LNCaP clone FGC (cell line): ENCODE data around the gene GHRH.

ENCODE experiments used
- DNase-seq: peaks from one replicate; pipeline ENCODE4 v3.0.0-alpha.2; 2011; ENCODE audit warnings: low read depth
- H3K4me3 ChIP-seq: 2 replicates; pipeline ENCODE4 v1.5.1; 2011; ENCODE audit warnings: mild to moderate bottlenecking, low read depth, low read length, control low read depth
- TF ChIP-seq, protein P1 (sequence below): IDR thresholded peaks from 2 replicates; pipeline ENCODE4 v1.5.1; 2012; ENCODE audit warnings: mild to moderate bottlenecking; ENCODE audit not compliant: control insufficient read depth, insufficient read depth; ENCODE audit errors: extremely low read depth

Gene GHRH, protein sequence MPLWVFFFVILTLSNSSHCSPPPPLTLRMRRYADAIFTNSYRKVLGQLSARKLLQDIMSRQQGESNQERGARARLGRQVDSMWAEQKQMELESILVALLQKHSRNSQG

DNA sequence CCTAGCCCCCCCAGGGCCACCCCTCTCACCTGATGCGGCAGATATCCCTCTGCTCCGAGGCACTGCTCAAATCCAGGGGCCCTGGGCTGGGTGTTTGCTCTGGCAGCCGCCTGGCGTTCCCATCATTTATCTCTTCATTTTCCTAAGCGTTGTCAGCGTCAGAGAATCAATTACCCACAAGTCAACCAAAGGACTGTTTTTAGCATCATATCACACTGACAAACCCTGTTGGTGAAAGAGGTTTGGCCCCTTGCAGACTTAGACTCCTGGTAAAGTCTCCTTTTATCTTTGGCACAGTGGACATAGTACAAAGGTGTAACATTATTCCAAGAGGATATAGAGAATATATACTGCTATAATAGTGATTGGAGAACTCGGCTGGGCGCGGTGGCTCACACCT lies at the start of gene GHRH:
Gene GHRH, minus strand, starts transcription at position 101 of the 400 bp plus-strand sequence. CDS start 4,925 bp downstream, outside the sequence.
- DNase-seq: no peak
- H3K4me3 ChIP-seq: no peak within 1 kb of the TSS
- TF ChIP-seq, protein P1, sequence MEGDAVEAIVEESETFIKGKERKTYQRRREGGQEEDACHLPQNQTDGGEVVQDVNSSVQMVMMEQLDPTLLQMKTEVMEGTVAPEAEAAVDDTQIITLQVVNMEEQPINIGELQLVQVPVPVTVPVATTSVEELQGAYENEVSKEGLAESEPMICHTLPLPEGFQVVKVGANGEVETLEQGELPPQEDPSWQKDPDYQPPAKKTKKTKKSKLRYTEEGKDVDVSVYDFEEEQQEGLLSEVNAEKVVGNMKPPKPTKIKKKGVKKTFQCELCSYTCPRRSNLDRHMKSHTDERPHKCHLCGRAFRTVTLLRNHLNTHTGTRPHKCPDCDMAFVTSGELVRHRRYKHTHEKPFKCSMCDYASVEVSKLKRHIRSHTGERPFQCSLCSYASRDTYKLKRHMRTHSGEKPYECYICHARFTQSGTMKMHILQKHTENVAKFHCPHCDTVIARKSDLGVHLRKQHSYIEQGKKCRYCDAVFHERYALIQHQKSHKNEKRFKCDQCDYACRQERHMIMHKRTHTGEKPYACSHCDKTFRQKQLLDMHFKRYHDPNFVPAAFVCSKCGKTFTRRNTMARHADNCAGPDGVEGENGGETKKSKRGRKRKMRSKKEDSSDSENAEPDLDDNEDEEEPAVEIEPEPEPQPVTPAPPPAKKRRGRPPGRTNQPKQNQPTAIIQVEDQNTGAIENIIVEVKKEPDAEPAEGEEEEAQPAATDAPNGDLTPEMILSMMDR: no peak

DNA sequence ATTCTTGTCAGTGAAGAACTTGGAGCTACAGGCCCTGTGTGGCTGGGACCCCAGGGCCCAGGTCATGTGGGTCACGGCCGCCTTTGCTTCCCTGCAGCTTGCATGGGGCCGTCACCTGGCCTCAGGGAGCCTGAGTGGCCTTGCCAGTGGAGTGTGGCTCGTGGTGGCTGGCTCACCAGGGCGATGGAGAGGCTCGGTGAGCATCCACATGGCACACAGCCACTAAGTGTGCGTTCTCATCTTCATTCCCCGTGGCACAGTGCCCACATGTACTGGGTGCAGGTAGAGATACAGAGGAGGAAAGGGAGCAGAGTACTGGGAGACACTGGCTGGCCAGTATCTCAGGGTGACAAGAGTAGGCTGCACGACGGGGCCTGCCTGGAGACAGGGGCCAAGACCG lies 49.3 kb upstream of the GHRH start:
- H3K4me3 ChIP-seq: no peak overlapping the region
- TF ChIP-seq, protein P1: no peak
- DNase-seq: no peak

DNA sequence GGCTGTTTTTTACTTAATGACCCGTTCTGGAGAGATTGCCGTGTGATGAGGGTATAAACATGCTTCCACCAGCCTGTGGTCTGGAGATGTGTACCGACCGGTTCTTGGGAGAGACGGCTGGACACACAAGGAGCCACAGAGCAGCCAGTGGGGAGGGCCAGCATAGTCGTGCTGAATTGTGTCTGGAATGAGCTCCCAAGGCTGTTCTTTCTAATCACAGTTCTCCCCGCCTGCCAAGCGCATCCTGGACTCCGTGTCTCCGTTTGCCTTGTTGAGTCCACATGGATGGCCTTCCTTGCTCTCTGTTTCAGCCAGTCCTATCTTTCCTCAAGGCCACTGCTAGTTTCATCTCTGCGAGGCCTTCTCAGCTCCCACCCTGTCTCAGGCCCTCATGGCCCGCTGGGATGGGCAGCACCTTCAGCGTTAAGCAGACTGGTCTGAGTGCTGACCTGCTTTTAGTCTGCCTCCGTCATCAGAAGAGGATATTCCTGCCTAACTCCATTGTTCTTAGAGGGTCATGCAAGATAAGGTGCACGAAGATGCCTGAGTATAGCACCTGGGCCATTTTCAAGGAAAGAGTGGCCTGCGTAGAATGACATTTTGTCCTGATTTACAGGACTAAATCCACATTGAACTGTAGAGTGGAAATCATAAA lies 48.4 kb upstream of the GHRH start:
- DNase-seq: peak; percentile 59
- TF ChIP-seq, protein P1: no peak
- no peak overlapping the region for H3K4me3 ChIP-seq

DNA sequence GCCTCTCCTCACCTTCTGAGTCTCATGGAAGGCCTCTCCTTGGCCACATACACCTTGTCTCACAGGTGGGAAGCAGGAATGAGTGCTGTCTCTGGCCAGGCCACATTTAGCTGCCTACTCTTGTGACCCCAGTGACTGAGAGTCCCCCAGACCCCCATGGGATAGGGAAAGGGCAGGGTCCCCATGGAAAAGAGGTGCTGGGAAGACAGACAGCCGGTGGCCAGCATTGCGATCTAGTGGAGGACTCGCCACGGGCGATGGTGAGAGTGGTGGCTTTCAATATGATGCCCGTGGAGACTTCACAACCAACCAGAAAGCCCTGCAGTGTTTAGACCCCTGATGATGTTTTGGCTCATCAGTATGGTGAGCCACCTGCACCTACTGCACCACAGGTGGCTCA lies 47.7 kb upstream of the GHRH start:
- DNase-seq: no peak
- H3K4me3 ChIP-seq: no peak overlapping the region

DNA sequence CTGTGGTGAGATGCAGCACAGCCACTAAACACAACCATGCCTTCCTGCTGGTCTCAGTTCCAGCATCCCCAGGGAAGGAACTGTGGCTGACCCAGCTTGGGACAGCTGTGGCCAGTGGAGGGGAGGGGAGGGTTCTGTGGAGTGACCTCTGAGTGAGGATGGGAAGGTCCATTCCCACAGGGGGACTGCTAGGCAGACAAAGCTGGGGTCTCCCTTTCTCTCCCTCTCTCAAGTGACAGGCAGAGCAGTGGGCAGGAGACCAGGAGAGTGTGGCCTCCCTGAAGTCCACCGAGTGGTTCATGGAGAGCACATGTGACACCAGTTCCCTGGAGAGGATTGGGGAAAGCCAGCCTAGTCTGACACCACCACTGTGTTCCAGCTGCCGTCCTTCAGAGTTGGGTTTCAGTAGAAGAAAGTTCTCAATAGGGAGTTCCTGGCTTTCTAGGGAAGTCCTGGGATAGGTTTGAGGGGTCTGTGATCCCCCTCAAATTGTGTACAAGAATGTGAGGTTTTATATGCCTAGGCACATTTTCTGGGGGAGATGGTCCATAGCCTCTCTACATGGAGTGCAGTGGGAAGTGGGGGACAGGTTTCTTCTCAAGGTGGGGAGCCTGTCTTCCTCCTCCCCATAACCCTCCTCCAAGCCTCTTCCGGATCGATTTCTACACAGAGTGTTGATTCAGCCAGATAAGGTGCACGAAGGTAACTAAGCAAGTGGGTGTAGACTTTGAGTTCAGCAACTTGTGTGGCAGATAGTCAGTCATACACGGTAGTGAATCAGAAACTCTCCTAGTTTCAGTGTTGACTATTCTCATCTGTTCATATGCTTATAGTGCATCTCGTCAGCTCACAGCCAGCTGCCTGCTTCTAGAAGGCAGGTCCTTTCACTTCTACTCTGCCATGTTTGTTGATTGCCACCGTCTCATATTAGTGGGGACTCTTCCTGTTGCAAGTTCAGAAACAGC lies 46.8 kb upstream of the GHRH start:
- TF ChIP-seq, protein P1: no peak
- no peak for DNase-seq
- H3K4me3 ChIP-seq: no peak overlapping the region

More for the DNA sequence above, 47.7 kb upstream of the GHRH start:
- TF ChIP-seq, protein P1: no peak

DNA sequence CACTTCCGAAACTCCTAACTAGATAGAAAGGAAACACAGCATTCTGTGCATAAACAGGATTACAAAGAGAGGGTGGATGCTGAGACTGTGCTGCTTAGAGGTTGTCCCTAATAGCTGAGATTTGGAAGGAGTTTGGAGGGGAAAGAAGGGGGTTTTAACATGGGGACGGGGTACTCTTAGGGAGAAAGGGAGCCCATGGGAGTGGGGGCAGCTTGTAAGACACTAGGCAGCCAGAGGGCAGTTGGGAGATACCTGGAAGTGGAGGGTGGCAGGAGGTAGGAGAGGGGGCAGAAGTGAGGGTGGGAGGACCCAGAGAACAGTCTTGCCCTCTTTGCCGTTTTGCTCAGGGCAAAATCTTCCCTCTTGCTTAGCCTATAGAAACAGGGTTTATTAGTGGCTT lies 44.2 kb upstream of the GHRH start:
- no peak overlapping the region for H3K4me3 ChIP-seq
- TF ChIP-seq, protein P1: no peak
- DNase-seq: no peak
